ENCODE measurements around the gene CD46.

CD46 gene

GRCh38 chr1:207808911-207809555 lies 57.2 kb downstream of the CD46 start:
- H3F3A ChIP-seq (ENCODE audit: control insufficient read depth, insufficient read depth), result no peaks in the 10 kb centered on the region
- H3K4me1 ChIP-seq (ENCODE audit: control insufficient read depth, low read length), result peaks cover 28% of the 10 kb centered on the region
- H3K79me2 ChIP-seq (ENCODE audit: control insufficient read depth, low read length), result no peaks in the 10 kb centered on the region
- no peak overlapping the region for H3K4me2 ChIP-seq (ENCODE audit: low read length)
- no peaks in the 10 kb centered on the region for H3K9me3 ChIP-seq (ENCODE audit: control insufficient read depth, insufficient read depth, low read length)
- H3K36me3 ChIP-seq (ENCODE audit: control insufficient read depth, low read length), result peaks cover 77% of the 10 kb centered on the region
- H3K27ac ChIP-seq (ENCODE audit: low read depth, low read length), result no peak overlapping the region
- no peak overlapping the region for H3K4me3 ChIP-seq (ENCODE audit: low read length)
- no peaks in the 10 kb centered on the region for H4K20me1 ChIP-seq (ENCODE audit: control insufficient read depth, insufficient read depth, low read depth, low read length)
- no peak for TF ChIP-seq EZH2phosphoT487 (IDR thresholded peaks at IDR 0.05; ENCODE audit: borderline replicate concordance, low read length)
- TF ChIP-seq, protein P1, sequence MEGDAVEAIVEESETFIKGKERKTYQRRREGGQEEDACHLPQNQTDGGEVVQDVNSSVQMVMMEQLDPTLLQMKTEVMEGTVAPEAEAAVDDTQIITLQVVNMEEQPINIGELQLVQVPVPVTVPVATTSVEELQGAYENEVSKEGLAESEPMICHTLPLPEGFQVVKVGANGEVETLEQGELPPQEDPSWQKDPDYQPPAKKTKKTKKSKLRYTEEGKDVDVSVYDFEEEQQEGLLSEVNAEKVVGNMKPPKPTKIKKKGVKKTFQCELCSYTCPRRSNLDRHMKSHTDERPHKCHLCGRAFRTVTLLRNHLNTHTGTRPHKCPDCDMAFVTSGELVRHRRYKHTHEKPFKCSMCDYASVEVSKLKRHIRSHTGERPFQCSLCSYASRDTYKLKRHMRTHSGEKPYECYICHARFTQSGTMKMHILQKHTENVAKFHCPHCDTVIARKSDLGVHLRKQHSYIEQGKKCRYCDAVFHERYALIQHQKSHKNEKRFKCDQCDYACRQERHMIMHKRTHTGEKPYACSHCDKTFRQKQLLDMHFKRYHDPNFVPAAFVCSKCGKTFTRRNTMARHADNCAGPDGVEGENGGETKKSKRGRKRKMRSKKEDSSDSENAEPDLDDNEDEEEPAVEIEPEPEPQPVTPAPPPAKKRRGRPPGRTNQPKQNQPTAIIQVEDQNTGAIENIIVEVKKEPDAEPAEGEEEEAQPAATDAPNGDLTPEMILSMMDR (IDR thresholded peaks at IDR 0.05; ENCODE audit: low read depth, low read length, poor library complexity, severe bottlenecking), result no peak
- H3K9me2 ChIP-seq (replicated peaks; ENCODE audit: control insufficient read depth, low read length), result no peaks in the 10 kb centered on the region
- H3K27me3 ChIP-seq (ENCODE audit: control insufficient read depth, low read length), result no peaks in the 10 kb centered on the region

GRCh38 chr1:207810173-207810572 lies 58.3 kb downstream of the CD46 start:
- TF ChIP-seq, protein P1 (IDR thresholded peaks at IDR 0.05; ENCODE audit: low read depth, low read length, poor library complexity, severe bottlenecking), result no peak
- TF ChIP-seq EZH2phosphoT487 (IDR thresholded peaks at IDR 0.05; ENCODE audit: borderline replicate concordance, low read length), result no peak
- Histone ChIP-seq H3K79me2 (ENCODE audit: control insufficient read depth, low read length) (no peaks in the 10 kb centered on the region), H3F3A (ENCODE audit: control insufficient read depth, insufficient read depth) (no peaks in the 10 kb centered on the region), H3K27me3 (ENCODE audit: control insufficient read depth, low read length) (no peaks in the 10 kb centered on the region), H3K36me3 (ENCODE audit: control insufficient read depth, low read length) (peaks cover 79% of the 10 kb centered on the region), H3K27ac (ENCODE audit: low read depth, low read length) (no peak overlapping the region), H3K4me3 (ENCODE audit: low read length) (no peak overlapping the region), H3K4me2 (ENCODE audit: low read length) (no peak overlapping the region), H4K20me1 (ENCODE audit: control insufficient read depth, insufficient read depth, low read depth, low read length) (no peaks in the 10 kb centered on the region), H3K4me1 (ENCODE audit: control insufficient read depth, low read length) (peaks cover 28% of the 10 kb centered on the region), H3K9me3 (ENCODE audit: control insufficient read depth, insufficient read depth, low read length) (no peaks in the 10 kb centered on the region), H3K9me2 (replicated peaks; ENCODE audit: control insufficient read depth, low read length) (no peaks in the 10 kb centered on the region)

- TF ChIP-seq, protein P1 (IDR thresholded peaks at IDR 0.05; ENCODE audit: low read depth, low read length, poor library complexity, severe bottlenecking), result no peak
- TF ChIP-seq EZH2phosphoT487 (IDR thresholded peaks at IDR 0.05; ENCODE audit: borderline replicate concordance, low read length), result no peak
- no peaks in the 10 kb centered on the region for H3K79me2 ChIP-seq (ENCODE audit: control insufficient read depth, low read length)
- H3K4me1 ChIP-seq (ENCODE audit: control insufficient read depth, low read length), result peaks cover 25% of the 10 kb centered on the region
- no peaks in the 10 kb centered on the region for H4K20me1 ChIP-seq (ENCODE audit: control insufficient read depth, insufficient read depth, low read depth, low read length)
- no peaks in the 10 kb centered on the region for H3F3A ChIP-seq (ENCODE audit: control insufficient read depth, insufficient read depth)
- H3K4me3 ChIP-seq (ENCODE audit: low read length), result no peak overlapping the region
- no peak overlapping the region for H3K4me2 ChIP-seq (ENCODE audit: low read length)
- H3K27me3 ChIP-seq (ENCODE audit: control insufficient read depth, low read length), result no peaks in the 10 kb centered on the region
- peaks cover 79% of the 10 kb centered on the region for H3K36me3 ChIP-seq (ENCODE audit: control insufficient read depth, low read length)
- no peaks in the 10 kb centered on the region for H3K9me2 ChIP-seq (replicated peaks; ENCODE audit: control insufficient read depth, low read length)
- H3K27ac ChIP-seq (ENCODE audit: low read depth, low read length), result no peak overlapping the region
- H3K9me3 ChIP-seq (ENCODE audit: control insufficient read depth, insufficient read depth, low read length), result no peaks in the 10 kb centered on the region
Measured at GRCh38 chr1:207810606-207811295, 58.9 kb downstream of the CD46 start.

Measured in DOHH2 (cell line).